8988T (cell line): Measurements from ENCODE around the gene ANKRD35.
"Not testable (repeated sequence)": the region's sequence is repeated elsewhere in the genome, so short reads cannot be mapped to it uniquely, and the experiment has no call there.

Experiments
- DNase-seq: peaks from one replicate; pipeline ENCODE4 v3.0.0; 2011

The ANKRD35 gene, protein sequence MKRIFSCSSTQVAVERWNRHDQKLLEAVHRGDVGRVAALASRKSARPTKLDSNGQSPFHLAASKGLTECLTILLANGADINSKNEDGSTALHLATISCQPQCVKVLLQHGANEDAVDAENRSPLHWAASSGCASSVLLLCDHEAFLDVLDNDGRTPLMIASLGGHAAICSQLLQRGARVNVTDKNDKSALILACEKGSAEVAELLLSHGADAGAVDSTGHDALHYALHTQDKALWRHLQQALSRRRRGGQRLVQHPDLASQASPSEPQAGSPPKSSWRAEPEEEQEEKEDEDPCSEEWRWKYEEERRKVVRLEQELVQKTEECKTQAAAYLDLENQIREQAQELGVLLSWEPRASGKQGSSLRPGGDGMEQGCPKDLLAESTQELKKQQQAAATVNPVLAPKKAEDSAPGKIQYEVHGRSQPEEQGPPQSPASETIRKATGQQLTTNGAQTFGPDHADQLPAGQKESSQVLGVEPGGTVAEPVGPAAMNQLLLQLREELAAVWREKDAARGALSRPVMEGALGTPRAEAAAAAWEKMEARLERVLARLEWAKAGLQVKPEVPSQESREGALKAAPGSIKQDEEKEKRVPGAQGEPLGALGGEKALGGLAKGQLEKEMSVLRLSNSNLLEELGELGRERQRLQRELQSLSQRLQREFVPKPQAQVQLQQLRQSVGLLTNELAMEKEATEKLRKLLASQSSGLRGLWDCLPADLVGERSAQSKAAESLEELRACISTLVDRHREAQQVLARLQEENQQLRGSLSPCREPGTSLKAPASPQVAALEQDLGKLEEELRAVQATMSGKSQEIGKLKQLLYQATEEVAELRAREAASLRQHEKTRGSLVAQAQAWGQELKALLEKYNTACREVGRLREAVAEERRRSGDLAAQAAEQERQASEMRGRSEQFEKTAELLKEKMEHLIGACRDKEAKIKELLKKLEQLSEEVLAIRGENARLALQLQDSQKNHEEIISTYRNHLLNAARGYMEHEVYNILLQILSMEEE

GRCh38 chr1:145885738-145886287 is at the start of gene ANKRD35:
TSS of gene ANKRD35 (minus strand) at chr1:145885866. CDS start at chr1:145885758, 108 bp downstream.
- DNase-seq: peak; percentile 94

GRCh38 chr1:145932522-145933009 is 46.9 kb upstream of the ANKRD35 start:
- DNase-seq: not testable (repeated sequence)

GRCh38 chr1:145927916-145928643 is 42.4 kb upstream of the ANKRD35 start:
- DNase-seq: no peak

- no peak for DNase-seq
Observed at GRCh38 chr1:145927063-145927886, 41.6 kb upstream of the ANKRD35 start, which contains the start of gene RBM8A. TSS of gene RBM8A (minus strand) at chr1:145927484. CDS start at chr1:145927426, 58 bp downstream.

- DNase-seq: no peak
Observed at GRCh38 chr1:145926686-145927062, 41.0 kb upstream of the ANKRD35 start.

DNA sequence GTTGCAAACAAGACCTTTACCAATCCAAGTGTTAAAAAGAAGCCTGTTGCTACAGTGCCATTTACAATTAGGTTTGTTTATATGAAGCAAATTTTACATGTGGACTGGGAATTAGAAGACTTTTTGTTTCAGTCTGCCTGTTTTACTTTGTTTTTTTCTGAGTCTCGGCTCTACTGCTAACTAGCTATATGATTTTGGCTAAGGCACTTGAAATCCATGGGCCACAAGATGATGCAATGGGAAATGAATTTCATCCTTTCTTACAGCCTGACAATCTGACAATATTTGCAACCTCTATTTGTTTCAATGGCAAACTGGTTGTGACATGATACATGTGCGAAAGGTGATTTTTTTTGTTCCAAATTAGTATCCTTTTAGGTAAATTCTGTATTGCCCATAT is 36.6 kb upstream of the ANKRD35 start:
- no peak for DNase-seq

- DNase-seq: not testable (repeated sequence)
Observed at GRCh38 chr1:145920297-145920696, 34.6 kb upstream of the ANKRD35 start.

GRCh38 chr1:145918992-145919939 is 33.6 kb upstream of the ANKRD35 start:
- DNase-seq: peak; percentile 51

DNA sequence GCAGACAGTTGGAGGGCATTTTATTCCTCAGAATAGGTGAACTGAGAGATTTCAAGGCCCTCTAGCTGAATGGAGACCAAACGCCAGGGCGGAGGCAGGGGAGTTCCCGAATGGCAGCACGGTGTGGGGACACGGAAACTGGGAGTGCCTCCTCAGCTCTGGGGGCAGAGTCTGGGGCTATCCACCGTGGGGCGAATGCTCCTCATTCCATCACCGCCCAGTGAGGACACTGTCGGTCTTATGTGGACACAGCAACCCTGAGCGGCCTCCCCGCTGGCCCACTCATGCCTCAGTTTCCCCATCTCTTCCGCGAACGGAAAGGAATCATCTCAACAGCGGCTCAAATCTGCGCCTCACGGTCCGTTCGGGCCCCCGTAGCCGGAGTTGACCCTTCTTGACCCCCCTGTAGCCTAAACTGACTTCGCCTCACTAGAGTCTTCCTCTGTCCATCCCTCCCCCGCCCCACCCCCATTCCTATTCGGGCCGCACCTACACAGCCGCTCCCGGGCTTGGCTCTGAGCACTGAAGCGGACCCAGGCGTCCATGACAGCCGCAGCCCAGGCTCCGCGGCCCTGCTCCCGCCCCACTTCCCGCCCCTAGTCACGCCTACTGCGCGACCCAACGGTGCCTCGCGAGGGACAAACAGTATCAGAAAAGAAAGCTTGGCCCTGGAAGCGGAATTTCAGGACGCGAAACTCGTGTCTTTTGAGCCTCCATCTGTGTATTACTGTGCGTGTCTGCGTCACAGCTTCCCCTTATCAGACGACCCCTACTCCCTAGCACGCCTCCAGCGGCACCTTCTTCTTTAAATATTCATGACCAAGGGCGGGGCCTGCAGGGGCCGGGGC is 32.7 kb upstream of the ANKRD35 start, which contains the start of gene PEX11B:
TSS of gene PEX11B (minus strand) at position 574 of the 848 bp plus-strand sequence. CDS start at position 545, 29 bp downstream.
- DNase-seq: peak; percentile 68

- no peak for DNase-seq
Observed at GRCh38 chr1:145917595-145917994, 31.9 kb upstream of the ANKRD35 start.

GRCh38 chr1:145916745-145917144 is 31.1 kb upstream of the ANKRD35 start:
- DNase-seq: no peak

DNA sequence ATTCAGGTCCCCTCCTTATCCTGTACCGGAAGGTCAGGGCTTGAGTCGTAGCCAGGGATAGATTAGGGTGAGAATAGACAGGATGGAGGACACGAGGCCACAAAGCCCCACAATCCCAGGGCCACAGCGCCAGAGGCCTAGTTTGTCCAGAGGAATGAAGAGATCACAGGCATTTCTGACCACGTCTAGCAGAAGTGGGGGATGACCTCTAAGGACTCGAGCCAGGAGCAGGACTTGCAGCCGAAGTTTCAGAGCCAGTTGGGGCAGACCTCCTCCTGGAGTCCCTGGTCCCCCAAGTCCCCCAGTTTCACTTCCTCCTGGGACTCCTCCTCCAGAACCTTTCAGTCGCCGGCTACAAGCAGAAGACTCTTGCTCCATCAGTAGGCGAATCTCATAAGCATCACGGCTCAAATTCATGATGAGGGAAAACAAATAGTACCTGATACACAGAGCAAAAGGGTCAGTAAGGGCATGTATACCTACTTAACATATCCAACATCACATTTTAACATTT is 26.5 kb upstream of the ANKRD35 start:
- DNase-seq: no peak

DNA sequence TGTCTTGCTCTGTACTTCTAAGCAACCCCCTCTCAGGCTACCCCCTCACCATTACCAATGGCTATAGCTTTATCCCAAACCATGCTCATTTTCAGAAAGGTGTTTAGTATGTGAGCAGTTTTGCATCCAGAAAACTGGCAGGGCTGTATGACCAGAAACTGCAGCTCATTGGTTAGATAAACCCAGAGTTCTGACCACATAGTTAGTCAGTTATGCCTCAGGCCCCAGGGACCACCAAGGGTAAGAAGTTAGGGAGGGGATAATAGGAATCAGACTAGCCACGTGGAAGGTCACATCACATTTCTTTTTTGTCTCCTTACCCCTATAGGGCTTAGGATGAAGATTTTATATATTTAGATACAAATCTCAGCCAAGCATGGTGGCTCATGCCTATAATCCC is 23.0 kb upstream of the ANKRD35 start:
- no peak for DNase-seq

DNA sequence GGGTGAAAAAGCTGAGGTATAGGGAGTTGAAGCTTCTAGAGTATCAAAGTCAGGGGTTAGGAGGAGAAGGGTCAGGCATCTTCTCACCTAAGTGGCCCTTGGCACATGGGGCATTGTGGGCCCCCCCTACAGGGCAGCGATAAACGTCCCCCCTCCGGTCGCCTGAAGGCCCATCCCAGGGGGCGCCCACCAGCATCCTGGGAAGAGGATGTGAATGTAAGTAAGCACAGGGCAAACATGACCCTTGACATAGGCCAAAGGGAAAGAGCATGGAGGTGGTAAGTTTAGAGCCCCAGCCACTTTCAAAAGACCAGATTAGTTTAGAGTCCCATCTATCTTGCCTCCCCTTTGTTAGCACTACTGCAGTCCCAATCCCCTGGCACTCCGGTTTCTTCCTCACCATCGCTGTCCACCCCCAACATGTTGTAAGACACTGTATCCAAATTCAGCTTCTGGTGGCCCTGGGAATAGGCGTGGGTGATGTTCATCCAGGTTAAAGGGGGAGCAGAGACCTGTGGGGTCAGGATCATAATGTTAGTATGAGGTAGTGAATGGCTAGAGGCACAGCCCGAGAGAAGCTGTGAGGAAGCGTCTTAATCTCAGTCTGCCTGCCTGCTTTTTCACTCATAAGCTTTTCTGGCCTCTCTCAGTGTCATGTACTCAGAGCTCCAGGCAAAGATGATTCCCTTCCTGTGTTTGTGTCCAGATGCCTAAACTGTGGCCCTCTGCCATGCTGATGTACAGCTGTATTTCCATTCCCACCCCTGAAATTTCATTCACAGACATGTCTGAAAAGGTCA is 21.5 kb upstream of the ANKRD35 start:
- DNase-seq: no peak

- DNase-seq: no peak
Observed at GRCh38 chr1:145901312-145902021, 15.8 kb upstream of the ANKRD35 start.

- no peak for DNase-seq
Observed at GRCh38 chr1:145898756-145899155, 13.1 kb upstream of the ANKRD35 start.

DNA sequence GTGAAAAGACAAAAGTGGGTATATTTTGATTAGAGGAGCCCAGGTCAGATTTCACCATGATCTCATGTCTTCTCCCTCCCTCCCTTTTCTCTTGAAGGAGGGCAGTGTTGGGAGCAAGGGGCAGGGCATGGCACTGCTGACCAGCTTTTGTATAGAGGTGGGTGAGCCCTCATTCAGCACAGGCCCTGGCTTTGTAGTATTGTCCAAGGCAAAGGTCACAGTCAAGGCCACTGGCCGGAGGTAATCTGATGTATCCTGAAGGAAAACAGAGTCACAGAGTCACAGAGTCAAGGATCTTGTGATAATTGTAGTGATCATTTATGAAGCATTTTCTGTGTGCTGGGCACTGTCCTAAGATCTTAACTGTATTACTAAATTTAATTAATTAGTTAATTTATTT is 12.3 kb upstream of the ANKRD35 start:
- no peak for DNase-seq
